Left colon (tissue), 2 donors: ENCODE measurements around the gene PAK5. TPM values are rescaled to one million over a fixed set of nuclear protein-coding genes. Genes with fewer than 3 reads are reported as not detected.

ENCODE experiments used
- ATAC-seq: fragments of 200-7000 bp; cut with Tn5 transposase; one replicate; pipeline ENCODE4 v1.9.1; 2020; ENCODE audit warnings: mild to moderate bottlenecking, moderate library complexity
- DNase-seq, 2 donors: peaks; one replicate each; pipeline ENCODE4 v3.0.0-alpha.2; 2020
- intact Hi-C, 2 donors: fragments of 100-400 bp; cut with DNase I in 1 of 2; cut with micrococcal nuclease in 1 of 2; formaldehyde crosslinking; loops; one replicate each; pipeline versions ENCODE4 v1.11.2 to v1.14.0; 2022; cut with DNase I, micrococcal nuclease
- long read RNA-seq: library from polyadenylated mRNA; unstranded; transcript quantifications from one replicate; pipeline ENCODE4 v2.0.0, GENCODE V29; 2021
- total RNA-seq, 2 donors: library from RNA; stranded (reverse); fragmentation: NEBNext Ultra II Directional; extraction: Animal tissue kit (Norgen Biotek cat#: 25700); gene quantifications; one replicate each; pipeline ENCODE4 v1.2.1, GENCODE V29; 2021
- donor health status: DM: no; HTN: no; CAD: no.
- donor health status: DM: yes; HTN: yes; CAD: no.

The PAK5 gene
- total RNA-seq = not detected
- long read RNA-seq = 0 reads

GRCh38 chr20:9838378-9839295 is at the start of gene PAK5:
Gene PAK5, minus strand, starts transcription at chr20:9839076. Its CDS starts 194,748 bp downstream, at chr20:9644328.
- peak in 1 of 2 donors; percentile 8 for DNase-seq
- intact Hi-C loops = no loop called here
- ATAC-seq = peak; percentile 37

- intact Hi-C loops = no loop called here
- DNase-seq (no peak), ATAC-seq (no peak)
Measured at GRCh38 chr20:9887706-9888105, 48.8 kb upstream of the PAK5 start.

- intact Hi-C loops = no loop called here
- no peak for DNase-seq
- peak; percentile 71 for ATAC-seq
Measured at GRCh38 chr20:9886227-9886626, 47.4 kb upstream of the PAK5 start.

DNA sequence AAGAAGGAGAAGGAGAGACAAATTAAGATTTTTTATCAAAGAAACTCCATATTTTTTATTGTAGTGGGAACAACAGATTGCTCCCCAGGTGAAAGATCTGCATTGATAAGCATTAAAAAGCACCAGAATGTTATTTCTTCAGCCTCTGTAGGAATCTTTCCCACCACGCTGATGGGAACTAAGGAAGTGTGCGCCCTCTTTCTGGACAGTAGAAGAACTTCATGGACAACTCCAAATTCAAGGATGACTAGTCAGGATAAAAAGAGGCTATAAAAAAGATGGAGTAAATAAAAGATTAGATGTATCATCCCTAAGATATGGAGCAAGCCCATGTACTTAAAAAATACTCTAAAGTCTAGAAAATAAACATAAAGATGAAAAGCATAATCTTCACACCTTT is 45.8 kb upstream of the PAK5 start:
- intact Hi-C loops = no loop called here
- ATAC-seq = no peak
- no peak for DNase-seq

DNA sequence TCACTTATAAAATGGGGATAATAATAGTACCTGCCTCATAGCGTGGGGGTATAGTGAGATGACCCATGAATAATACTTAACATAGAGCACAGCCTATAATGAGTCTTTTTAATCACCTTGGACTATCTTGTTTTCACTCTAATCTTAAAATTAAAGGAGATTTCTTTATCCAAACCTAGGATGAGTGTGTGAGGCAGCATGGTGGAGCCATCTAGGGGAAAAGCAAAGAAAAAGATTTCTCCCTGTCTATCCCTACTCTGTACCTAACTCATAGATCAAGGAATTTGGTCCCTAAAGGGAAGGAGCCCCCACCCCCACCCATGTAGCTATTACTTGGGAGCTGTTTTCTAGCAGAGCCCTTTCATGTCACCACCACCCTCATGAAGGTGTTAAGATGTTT is 45.2 kb upstream of the PAK5 start:
- DNase-seq (no peak), ATAC-seq (no peak)
- intact Hi-C loops = no loop called here

DNA sequence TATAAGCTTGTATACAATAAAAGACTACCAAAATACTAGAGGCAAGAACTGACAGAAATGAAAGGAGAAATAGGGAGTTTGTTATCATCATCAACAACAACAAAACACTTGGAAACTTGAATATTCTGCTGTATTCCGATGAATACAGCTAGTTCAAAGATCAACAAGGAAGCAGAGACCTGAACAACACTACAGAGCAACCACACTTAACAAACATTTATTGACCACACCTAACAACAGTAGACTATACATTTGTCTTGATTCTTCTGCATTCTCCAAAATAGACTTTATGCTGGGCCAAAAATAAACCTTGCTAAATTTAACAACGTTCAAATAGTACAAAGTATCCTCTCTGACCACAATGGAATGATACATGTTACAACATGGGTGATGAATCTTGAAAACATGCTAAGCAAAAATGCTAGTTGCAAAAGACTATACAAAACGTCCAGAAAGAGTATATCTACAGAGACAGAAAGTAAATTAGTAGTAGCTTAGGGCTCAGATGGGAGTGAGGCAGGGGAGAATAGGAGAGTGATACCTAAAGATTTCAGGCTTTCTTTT is 39.1 kb upstream of the PAK5 start:
- DNase-seq = no peak
- intact Hi-C loops = no loop called here
- ATAC-seq = no peak

DNA sequence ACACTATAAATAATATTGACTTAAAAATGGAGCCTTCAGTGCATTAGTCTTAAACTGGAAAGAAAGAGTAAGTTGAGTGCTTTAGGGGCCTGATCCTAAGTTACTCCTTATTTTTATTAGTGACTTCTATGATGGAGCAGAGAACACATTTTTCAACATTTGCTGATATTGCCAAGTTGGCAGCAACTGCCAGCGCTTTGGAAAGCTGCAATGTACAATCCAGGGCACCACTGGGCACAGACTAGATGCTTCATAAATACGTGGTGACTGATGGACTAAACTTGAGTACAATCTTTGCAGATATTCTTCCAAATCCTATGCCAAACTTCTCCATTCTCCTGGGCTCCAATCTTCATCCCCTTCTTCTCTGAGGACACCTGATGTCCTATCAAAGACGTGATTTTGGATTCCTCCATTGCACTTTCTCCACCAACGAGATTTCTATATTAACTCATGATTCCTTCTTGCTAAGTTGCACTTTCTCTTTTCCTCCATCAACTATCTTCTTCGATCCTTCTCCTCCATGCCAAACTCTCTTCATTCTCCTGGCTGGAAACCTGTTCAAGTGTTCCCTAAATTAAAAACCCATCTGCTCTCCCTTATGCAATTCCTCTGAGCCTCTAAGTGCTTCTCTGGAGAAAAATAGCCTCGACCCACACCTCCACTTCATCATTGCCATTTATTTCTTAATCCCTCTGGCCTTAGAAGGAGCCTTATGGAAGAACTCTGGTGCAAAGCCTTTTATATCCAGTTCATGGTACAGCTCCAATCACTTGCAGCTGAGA is 28.5 kb upstream of the PAK5 start:
- DNase-seq (no peak), ATAC-seq (no peak)
- intact Hi-C loops = no loop called here

- DNase-seq (no peak), ATAC-seq (no peak)
- intact Hi-C loops = no loop called here
Measured at GRCh38 chr20:9852566-9852965, 13.7 kb upstream of the PAK5 start.

- intact Hi-C loops = no loop called here
- DNase-seq (no peak), ATAC-seq (no peak)
Measured at GRCh38 chr20:9839626-9840025, 750 bp upstream of the PAK5 start.

DNA sequence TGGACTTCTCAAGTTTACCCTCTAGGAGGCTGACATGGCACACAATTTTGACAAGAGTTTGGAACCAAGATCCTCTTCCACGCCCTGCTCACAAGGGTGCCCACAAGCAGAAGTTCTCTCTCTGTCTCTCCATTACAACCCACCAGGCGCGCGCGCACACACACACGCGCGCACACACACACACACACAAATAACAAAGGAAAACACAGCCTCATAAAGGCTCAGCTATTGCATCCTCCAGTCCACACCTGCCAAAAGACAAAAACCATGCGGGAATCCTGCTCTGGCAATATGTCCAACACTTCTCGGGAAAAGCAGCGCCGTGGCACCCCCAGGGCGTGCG is 870 bp downstream of the PAK5 start:
- intact Hi-C loops = no loop called here
- DNase-seq (no peak), ATAC-seq (no peak)

- no peak for ATAC-seq
- no peak for DNase-seq
- intact Hi-C loops = no loop called here
Measured at GRCh38 chr20:9837634-9838033, 1.2 kb downstream of the PAK5 start.

DNA sequence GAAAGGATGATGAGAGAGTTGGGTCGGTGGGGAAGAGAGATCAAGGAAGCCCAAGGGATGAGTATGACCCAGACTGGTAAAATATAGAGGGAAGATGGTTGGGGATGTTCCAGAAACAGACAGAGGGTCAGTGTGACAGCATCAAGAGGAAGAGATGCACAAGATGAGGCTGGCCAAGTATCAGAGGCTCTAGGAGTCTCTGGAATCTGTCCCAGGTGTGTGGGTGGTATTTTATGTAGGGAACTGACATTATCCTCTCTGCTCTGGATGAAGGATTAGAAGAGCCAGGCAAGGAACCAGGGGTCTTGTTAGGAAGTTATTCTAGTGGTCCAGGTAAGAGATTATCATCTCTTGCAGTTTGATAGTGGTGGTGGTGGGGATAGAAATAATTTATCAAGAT is 3.6 kb downstream of the PAK5 start:
- intact Hi-C loops = no loop called here
- DNase-seq = no peak

GRCh38 chr20:9831032-9831431 is 7.8 kb downstream of the PAK5 start:
- ATAC-seq (no peak), DNase-seq (no peak)
- intact Hi-C loops = no loop called here

More for the DNA sequence above, 3.6 kb downstream of the PAK5 start:
- ATAC-seq = no peak

DNA sequence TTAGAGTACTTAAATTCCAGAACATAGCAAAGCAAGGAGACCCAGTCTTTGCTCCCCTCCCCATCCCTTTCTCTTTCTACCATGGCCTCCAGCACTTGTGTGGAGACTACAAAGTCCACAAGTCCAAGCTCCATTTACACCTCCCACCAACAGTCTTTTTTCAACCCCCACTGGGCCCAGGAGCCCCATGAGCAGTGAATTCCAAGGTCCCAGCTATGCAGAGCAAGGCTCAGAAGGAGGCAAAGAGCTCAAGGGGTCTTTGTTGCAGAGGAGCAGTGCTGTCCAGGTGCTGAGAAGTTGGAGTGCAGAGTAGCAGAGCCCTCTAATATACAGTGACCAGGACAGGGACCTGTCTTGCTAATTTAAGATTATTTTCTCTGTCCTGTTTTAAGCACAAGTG is 9.0 kb downstream of the PAK5 start:
- ATAC-seq (no peak), DNase-seq (no peak)
- intact Hi-C loops = no loop called here

GRCh38 chr20:9817654-9818053 is 21.2 kb downstream of the PAK5 start:
- ATAC-seq (no peak), DNase-seq (no peak)
- intact Hi-C loops = no loop called here

DNA sequence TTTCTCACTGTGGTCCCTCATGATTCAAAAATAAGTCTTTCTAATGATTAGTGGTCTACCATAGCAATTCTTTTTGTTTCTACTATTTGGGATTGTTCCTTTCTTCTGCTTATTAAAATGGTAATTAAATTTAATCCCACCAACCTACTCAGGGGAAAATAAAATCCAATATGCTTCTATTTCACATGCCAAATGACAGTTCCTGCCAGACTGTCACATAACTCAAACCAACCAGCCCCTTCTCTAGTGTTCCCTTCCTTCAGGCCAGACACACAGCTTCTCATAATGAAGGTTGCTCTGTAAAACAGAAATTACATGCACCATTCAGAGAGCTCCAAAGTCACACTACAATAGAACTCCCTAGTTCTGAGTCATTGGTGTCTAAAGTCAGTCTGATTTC is 23.2 kb downstream of the PAK5 start:
- DNase-seq = no peak
- intact Hi-C loops = no loop called here
- ATAC-seq = no peak

DNA sequence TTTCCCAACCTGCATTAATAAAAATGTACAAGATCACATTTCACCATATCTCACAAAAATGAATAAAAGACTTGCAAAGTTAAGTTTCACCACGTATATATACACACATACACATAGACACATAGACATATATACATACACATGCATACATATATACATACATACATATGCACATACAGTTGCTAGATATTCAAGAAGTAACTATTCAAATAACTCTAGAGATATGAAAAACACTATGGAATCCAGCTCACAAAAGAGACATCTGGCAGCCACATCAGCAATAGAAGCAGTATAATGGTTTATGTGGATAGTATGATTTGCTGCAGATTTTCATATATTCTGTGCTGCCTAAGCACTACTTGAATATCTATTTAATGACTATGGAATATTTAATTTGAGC is 28.1 kb downstream of the PAK5 start:
- DNase-seq (no peak), ATAC-seq (no peak)
- intact Hi-C loops = no loop called here

DNA sequence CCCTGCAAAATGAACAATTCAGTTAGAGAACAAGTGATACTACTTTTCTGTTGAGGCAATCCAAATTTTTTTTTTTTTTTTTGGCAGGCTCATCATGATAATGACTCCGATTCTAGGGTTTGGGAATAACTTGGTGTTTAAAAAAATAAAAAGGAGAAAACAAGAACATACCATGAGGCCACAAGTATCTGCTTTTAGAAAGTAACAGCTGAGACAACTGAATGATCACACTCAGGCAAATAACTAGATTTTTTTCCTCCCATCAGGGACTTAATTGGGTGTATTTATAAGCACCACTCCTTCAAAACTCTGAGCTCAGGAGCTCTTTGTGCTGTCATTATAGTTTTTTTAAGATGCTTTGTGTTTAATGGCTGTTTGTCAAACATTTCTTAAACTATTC is 29.6 kb downstream of the PAK5 start:
- ATAC-seq = no peak
- DNase-seq = no peak
- intact Hi-C loops = no loop called here

DNA sequence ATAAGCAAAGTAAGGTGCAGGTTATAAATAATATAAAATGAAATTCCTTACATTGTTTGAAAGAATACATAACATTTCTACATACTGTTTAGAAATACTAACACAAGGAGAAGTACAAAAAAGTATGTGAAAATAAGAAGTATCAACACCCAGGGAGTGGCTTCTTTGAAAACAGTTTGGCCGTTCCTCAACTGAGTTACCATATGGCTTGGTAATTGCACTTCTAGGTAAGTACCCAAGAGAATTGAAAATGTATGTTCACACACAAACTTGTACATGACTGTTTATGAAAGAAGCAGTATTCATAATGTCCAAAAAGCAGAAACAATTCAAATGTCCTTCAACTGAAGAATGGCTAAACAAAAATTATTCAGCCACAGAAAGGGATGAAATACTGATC is 30.7 kb downstream of the PAK5 start:
- intact Hi-C loops = no loop called here
- ATAC-seq (no peak), DNase-seq (no peak)

- intact Hi-C loops = no loop called here
- ATAC-seq = no peak
- no peak for DNase-seq
Measured at GRCh38 chr20:9807136-9807535, 31.7 kb downstream of the PAK5 start.
